ENCODE measurements around the gene FRMPD1.
A peak's percentile ranks its signal among the peaks of the same experiment; 100 is the strongest.
"Not testable (repeated sequence)": the region's sequence is repeated elsewhere in the genome, so short reads cannot be mapped to it uniquely, and the experiment has no call there.

Gene FRMPD1

DNA sequence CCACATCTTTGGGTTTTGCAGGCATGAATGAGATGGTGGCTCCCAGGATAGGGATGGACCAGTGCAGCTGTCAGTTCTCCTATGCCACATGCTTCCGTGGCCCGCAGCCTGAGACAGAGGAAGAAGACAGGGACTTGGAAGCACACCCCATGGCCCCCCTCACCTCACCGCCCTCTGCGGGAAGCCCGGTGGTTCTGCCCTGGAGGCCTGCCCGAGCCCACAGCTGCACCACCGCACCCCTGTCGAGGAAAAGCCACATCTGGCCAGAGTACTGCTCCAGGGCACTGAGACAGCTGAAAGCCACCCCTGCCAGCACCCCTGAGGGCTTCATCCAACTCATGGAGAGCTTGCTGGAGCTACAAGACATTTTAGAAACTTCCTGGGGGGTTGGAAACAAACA is 95.2 kb downstream of the FRMPD1 start:
- no peak for DNase-seq

DNA sequence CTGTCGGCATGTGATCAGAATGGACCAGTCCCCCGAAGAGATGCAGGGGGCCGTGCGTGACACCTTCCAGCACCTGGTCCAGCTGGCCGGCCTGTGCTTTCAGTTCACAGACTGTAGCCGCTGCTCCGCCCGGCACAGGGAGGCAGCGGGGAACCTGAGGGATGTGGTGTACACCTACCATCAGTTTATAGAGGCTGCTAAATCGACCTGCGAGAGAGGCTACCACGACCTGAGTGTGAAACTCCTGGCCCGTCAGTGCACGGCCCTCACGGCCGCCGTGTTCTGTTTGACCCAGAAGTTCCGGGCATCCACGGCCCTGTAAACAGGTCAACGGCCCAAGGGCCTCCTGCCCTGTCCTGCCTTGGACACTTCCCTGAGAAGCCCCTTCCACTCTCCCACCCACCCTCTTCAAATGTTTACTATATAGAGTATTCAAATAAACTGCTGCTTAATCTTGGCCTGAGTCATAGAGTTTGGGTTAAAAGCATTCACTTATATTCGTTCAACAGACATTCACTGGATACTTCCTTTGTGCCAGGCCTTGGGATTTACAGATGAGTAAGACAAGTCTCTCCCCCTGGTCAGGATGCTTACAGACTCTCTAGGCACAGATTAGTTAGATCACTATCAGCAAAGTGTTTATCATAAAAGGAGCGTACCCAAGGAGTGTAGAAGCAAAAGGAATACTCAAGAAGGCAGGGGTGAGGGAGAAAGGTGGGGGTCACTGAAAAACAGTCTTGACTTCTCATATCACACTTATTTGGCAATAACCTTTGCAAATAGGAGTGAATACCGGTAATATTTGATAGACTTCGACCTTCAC is 95.9 kb downstream of the FRMPD1 start:
- DNase-seq: peak; percentile 55

DNA sequence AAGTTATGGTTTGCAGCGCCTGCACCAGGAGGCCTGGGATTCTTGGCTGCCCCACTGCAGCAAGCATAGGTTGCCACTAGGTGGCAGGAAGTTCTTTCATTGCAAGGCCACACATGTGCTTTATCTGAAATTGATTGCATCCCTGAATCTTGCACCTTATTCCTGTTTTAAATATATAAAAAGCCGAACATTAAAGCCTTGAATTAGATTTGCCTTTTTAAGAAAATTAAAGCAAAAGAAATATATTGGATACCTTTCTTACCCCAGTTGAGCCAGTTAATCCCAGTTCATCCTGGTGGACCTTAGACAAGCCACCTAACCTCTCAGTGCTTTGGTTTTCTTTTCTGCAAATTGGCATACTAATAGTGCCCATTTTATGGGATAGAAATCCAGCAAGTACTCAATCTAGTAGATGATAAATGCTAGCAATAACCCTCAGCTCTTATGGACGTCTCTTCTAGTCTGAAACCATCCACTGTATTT is 96.6 kb downstream of the FRMPD1 start:
- peak; percentile 72 for DNase-seq

DNA sequence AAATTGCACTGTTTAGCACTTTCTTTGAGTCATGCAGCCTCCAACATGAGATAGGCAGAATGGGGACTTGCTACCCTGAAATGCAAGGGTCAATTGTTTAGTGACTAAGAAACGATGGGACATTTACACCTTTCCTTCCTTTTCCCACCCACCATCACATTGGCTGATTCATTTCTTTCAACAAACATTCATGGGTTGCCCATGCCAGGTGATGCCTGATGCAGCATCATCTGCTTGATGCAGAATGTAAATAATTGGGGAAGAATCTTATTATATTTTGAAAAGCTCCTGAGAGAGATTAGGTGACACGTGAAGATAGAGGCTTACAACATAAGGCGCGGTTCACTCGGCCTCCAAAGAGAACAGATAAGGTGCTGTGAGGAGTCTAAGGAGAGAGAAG is 98.4 kb downstream of the FRMPD1 start:
- DNase-seq: no peak

DNA sequence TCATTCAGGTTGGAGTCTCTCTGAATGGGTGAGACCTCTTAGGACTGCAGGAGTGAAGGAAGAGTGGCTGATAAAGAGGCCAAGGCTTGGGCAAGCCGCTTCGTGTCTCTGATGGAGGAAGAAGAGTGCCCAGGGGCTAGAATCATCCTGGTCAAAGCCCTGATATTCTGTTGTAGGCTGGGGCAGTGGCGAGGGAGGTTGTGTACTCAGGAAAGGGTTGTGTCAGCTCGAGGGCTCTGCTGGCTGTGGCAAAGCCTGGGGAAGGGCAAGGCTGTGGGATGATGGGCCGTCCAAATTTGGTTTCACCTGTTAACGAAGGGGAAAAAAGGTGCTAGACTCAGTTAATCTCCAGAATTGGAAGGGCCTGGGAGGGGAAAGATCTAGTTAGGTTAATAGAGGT is 100.4 kb downstream of the FRMPD1 start:
- DNase-seq: no peak

DNA sequence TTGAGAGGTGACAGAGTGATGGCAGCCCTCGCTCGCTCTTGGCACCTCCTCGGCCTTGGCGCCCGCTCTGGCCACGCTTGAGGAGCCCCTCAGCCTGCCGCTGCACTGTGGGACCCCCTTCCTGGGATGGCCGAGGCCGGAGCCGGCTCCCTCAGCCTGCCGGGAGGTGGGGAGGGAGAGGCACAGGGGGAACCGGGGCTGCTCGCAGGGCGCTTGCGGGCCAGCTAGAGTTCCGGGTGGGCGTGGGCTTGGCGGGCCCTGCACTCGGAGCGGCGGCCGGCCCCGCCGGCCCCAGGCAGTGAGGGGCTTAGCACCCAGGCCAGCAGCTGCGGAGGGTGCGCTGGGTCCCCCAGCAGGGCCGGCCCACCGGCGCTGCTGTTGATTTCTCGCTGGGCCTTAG is 101.0 kb downstream of the FRMPD1 start:
- DNase-seq: not testable (repeated sequence)

DNA sequence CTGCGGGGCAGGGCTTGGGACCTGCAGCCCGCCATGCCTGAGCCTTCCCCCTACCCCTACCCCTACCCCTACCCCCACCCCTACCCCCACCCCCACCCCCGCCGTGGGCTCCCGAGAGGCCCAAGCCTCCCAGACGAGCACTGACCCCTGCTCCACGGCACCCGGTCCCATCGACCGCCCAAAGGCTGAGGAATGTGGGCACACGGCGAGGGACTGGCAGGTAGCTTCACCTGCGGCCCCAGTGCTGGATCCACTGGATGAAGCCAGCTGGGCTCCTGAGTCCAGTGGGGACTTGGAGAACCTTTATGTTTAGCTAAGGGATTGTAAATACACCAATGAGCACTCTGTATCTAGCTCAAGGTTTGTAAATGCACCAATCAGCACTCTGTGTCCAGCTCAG is 101.4 kb downstream of the FRMPD1 start:
- not testable (repeated sequence) for DNase-seq

DNA sequence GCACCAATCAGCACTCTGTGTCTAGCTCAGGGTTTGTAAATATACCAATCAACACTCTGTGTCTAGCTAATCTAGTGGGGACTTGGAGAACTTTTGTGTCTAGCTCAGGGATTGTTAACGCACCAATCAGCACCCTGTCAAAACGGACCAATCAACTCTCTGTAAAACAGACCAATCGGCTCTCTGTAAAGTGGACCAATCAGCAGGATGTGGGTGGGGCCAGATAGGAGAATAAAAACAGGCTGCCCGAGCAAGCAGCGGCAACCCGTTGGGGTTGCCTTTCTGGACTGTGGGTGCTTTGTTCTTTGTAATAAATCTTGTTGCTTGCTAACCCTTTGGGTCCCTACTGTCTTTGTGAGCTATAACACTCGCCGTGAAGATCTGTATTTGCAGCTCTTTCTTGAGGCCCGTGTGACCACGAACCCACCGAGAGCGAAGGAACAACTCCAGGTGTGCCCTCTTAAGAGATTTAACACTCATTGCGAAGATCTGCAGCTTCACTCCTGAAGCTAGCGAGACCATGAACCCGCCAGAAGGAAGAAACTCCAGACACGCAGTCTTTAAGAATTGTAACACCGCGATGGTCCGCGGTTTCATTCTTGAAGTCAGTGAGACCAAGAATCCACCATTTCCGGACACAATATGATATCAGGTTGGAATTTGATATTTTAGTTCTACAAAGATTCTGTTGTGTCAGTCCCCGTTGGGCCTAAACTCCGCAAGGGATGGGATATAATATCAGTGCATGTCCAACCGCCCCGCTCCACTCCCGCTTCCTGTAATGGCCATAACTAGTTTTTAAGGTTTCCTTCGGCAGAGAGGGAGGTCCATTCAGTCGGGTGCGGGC is 102.1 kb downstream of the FRMPD1 start:
- no peak for DNase-seq

DNA sequence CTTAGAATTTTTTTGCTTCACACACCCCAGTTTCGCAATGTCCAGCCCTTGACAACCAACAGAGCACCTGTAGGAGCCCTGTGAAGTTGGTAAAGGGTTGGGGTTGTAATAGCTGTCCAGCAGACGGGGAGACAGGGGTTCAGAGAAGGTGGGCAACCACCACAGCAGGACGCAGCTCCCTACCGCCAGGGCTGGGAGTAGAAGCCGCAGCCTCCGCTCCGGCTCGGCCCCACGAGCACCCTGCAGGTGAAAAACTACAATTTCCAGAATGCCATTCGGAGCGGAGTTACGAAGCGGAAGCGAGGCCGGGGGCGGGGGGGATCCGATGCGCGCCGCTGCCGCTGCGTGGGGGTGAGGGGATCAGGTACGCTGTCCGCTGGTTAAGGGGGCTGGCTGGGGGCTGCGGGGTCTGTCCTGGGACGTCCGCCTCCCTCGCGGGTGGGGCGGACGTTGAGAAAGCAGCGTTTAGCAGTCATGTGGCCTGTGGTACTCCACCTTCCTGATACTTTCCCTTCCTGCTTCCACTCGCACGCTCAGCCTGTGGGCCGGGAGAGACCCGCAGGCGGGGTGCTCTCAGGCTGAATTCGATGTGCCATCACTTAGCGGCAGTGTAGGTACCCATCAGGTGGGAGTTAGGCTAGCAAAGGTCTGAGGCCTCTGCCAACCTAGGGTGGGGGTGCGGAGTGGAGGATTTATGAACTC is 102.9 kb downstream of the FRMPD1 start, which contains the start of gene TRMT10B:
TSS of gene TRMT10B (plus strand) at position 317 of the 702 bp plus-strand sequence. CDS start 8,127 bp downstream, outside the sequence.
- DNase-seq: peak; percentile 76

DNA sequence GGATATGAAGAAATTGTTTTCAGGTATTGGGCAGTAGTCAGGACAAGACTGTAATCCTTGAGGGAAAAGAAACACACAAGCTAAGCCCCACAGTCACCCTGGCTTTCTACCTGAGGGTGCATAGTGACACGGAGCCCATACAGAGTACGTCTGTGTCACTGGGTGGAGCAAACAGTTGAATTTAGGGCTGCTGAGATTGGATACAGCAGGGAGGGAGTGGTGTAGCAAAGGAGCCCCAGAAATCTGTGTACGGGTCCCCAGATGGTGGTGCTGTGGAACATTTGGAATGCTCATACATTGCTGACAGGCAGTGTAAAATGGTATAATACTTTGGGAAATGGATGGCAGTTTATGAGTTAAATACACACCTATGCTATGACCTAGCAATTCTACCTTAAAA is 108.0 kb downstream of the FRMPD1 start:
- no peak for DNase-seq

DNA sequence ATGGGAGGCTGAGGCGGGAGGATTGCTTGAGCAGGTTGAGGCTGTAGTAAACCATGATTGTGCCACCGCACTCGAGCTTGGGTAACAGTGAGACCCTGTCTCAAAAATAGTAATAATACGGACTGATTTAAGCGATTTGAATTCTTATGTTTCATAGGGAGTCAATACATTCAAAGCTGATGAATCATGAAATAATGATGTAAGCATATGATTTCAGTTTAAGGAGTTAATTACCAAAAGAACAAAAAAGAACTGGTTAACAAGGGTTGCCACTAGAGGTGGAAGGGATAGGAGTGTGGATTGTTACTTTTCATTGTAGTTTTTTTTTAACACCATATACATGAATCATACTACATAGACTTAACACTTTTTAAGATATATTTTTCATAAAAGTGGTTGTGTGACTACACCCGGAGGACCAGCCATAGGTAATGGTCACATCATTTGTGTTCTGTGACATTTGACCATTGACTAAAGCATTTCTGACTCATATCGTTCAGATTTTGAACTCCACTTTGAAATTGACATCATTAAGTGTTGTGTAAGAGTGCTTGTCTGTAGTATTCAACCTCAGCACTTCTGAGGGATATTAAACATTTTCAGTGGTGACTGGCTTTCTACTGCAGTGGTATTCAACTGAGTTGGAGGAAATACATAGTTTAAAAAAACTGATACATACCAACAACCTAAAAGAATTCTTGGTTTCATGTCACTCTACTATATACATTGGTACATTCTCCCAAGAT is 109.8 kb downstream of the FRMPD1 start:
- peak; percentile 76 for DNase-seq

DNA sequence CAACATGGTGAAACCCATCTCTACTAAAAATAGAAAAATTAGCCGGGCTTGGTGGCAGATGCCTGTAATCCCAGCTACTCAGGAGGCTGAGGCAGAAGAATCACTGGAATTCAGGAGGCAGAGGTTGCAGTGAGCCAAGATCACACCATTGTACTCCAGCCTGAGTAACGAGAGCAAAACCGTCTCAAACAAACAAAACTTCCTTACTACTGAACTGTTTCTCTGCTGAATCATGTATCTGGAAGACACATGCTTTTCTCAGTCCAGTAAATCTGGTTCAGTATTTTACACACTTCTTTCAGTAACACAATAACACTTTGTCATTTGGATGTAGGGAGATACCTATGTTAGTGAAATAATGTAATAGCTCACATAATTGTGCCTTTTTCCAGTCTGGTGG is 110.8 kb downstream of the FRMPD1 start:
- peak; percentile 76 for DNase-seq

DNA sequence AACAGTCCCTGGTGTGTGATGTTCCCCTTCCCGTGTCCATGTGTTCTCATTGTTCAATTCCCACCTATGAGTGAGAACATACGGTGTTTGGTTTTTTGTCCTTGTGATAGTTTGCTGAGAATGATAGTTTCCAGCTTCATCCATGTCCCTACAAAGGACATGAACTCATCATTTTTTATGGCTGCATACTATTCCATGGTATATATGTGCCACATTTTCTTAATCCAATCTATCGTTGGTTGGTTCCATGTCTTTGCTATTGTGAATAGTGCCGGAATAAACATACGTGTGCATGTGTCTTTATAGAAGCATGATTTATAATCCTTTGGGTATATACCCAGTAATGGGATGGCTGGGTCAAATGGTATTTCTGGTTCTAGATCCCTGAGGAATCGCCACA is 114.5 kb downstream of the FRMPD1 start:
- DNase-seq: not testable (repeated sequence)

DNA sequence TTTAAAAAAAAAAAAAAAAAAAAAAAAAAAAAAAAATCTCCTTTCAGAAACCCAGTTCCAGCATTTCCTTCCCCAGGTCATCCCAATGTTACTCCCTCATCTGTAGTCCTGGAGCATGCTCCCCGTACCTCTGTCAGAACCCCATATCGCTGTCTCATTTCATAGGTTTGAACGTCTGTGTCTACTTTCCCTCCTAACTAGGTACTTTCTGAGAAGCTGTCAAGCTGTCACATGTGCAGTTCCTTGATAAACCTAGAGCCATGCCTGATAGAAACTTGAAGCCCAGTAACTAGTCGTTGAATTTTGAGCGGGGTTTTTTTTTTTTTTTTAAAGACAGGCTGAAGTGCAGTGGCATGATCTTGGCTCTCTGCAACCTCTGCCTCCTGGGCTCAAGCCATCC is 118.6 kb downstream of the FRMPD1 start:
- DNase-seq: no peak

DNA sequence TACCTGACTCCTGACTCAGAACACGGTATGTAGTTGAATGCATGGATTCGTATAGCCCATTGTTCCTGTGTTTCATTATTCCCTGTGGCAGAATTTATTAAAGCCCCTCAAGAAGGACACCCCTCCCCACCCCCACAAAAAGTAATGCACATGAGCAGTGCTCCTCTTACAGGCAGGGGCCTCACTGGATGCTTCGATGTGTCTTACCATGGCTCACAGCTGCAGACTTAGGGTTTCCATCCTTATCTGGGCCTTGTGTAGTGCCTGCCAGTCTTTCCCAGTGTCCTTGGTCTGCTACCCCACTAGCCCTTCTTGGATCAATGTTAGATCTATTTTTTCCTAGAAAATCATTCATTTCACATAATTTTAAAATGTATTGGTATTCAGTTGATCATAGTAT is 119.2 kb downstream of the FRMPD1 start:
- DNase-seq: no peak

DNA sequence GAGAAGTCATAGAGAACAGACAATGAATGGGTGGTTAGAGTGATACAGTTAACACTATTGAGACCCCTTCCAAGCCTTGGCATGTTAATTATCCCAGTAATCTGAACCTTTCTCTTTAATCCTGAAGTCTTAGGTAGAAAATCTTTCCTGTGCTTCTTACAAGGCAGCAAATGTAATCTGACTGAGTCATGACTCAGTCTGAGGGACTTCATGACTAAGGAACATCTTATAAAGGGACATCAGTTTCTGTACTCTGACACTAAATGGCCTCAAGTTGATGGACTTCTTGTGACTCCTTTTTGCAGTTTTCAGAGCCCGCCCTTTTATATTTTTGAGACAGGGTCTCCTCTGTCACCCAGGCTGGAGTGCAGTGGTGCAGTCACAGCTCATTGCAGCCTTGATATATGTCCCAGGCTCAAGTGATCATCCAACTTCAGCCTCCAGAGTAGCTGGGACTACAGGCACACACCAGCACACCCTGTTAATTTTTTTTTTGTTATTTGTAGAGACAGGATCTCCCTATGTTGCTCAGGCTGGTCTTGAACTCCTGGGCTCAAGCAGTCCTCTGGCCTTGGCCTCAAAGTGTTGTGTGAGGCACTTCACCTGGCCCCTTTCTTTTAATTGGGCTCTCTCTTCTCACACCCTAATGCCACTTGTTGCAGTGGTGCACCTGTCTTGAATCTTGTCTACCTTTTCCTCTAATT is 124.6 kb downstream of the FRMPD1 start:
- DNase-seq: peak; percentile 34

DNA sequence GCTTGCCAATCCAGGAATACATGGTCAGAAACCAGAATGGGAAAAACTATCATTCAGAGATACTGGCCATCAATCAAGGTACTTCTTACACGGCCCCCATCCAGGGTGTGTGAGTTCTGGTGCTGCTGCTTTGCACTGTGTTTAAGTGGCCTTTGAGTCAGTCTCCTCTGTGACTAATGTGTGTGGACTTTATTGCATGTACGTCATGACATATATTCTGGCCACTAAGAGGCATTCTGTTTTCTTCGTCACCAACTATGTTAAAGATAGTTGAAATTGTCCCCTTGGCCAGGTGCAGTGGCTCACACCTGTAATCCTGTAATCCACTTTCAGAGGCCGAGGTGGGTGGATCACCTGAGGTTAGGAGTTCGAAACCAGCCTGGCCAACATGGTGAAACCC is 125.6 kb downstream of the FRMPD1 start:
- peak; percentile 79 for DNase-seq

DNA sequence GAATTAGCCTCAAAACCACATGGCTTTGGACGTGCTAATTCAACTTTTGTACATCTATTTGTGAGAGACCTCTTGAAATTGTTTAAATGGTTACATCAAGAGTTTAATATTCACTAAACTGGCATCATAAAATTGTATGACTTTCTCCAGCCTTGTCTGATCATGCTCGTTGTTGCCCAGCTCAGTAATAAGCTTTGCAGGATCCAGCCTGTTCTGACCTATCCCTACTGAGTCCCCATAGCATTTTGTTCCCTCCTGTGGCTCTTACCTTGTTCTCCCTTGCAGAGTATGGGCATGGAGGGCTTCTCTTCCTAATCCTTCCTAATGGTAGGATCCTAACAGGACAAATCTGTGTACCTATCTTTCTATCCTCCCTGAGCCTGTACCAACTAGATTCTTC is 127.8 kb downstream of the FRMPD1 start:
- no peak for DNase-seq

DNA sequence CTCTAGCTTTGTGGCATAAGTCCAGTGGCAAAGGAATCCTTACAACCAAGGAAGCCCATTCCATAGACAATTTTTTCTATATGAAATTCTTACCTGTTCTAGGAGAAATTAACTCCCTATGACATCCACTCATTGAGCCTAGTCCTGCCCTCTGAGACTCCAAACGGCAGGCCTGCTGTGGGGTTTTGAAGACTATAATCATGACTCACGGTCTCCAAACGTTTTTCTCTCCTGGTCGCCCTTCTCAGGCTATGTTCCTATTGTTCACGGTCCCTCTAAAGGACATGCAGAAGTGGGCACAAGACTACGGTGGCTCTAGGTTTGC is 133.5 kb downstream of the FRMPD1 start:
- DNase-seq: peak; percentile 30

DNA sequence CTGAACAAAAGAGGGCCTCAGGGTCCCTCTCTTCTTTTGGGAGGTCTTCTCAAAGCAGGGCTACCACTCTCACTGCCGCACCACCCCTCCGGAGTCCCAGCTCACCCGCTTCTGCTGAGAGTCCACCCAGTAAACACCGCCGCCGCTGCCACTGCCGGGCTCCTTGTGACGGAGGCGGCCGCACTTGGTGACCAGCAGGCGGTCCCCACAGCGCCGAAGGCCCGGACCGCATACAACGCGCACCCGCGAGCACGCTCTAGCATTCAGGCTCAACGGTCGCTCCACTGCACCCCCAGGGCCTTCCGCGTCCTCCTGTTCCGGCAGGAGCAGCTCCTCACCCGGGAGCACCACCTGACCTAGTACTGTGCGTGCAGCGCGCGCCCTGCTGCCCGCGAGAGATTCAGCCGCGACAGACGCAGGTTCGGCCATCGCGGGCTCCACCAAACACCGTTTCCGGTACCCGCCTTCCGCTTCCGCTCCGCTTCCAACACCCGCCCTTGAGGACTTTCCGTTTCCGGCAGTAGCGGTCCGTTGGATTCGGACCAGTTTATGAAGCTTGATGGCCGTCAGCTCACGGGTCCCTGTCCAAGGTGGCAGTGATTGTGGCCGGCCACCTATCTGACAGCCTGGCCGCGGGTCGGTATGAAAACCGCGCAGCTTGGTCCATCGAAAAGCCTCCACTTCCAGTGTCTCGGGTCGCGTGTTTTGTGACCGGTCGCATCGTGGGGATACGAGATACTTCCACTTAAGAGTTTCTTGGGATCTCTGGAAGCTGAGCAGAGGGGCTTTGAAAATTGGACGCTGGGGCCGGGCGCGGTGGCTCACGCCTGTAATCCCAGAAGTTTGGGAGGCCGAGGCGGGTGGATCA is 134.1 kb downstream of the FRMPD1 start, which contains the start of gene EXOSC3:
TSS of gene EXOSC3 (minus strand) at position 449 of the 868 bp plus-strand sequence. CDS start at position 429, 20 bp downstream.
- peak; percentile 92 for DNase-seq

DNA sequence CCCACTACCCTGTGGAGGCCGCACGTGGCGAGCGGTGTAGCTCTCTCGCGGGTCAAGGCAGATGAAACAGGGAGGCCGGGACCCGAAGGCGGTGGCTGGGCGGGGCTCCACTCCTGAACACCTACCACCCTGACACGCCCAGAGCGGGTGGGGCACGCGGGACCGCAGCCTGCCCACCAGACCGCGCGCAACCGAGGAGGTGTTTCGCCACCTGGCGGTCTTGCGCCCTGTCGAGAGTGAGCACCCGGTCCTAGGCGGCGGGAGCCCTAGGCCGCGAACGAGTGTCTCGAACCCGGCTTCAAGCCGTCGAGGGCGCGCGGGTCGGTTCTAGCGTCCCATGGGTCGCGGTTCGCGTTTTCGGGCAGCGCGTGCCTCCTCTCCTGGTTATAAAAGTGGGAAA is 136.3 kb downstream of the FRMPD1 start:
- no peak for DNase-seq

Measured in EL (cell line).